ENCODE results near the gene PLCL2.

The PLCL2 gene

GRCh38 chr3:16893618-16894200, 9.0 kb downstream of the PLCL2 start:
- Histone ChIP-seq H3K27me3 (ENCODE audit: insufficient read depth, insufficient read length) (no peaks in the 10 kb centered on the region), H3K4me3 (ENCODE audit: insufficient read length, low read depth) (no peak overlapping the region), H3K36me3 (ENCODE audit: insufficient read depth, insufficient read length, low read length) (no peaks in the 10 kb centered on the region), H3K4me1 (ENCODE audit: insufficient read depth, insufficient read length) (no peaks in the 10 kb centered on the region), H3K9me3 (ENCODE audit: insufficient read depth, low read length) (peaks cover 3% of the 10 kb centered on the region; the same call in 1 of the 2 replicates), H3K9ac (ENCODE audit: insufficient read length, low read depth) (no peak overlapping the region)
- DNase-seq (ENCODE audit: low read depth, low spot score), result no peak
- TF ChIP-seq ZNF274 (IDR thresholded peaks at IDR 0.05; ENCODE audit: low read depth, low read length) (no peak), SUZ12 (IDR thresholded peaks at IDR 0.05; ENCODE audit: extremely low read depth, insufficient read depth, insufficient read length) (no peak)

- Histone ChIP-seq H3K4me1 (ENCODE audit: insufficient read depth, insufficient read length) (no peaks in the 10 kb centered on the region), H3K4me3 (ENCODE audit: insufficient read length, low read depth) (no peak overlapping the region), H3K9ac (ENCODE audit: insufficient read length, low read depth) (no peak overlapping the region), H3K27me3 (ENCODE audit: insufficient read depth, insufficient read length) (no peaks in the 10 kb centered on the region), H3K9me3 (ENCODE audit: insufficient read depth, low read length) (peaks cover 3% of the 10 kb centered on the region; the same call in 1 of the 2 replicates), H3K36me3 (ENCODE audit: insufficient read depth, insufficient read length, low read length) (no peaks in the 10 kb centered on the region)
- DNase-seq (ENCODE audit: low read depth, low spot score), result no peak
- TF ChIP-seq SUZ12 (IDR thresholded peaks at IDR 0.05; ENCODE audit: extremely low read depth, insufficient read depth, insufficient read length) (no peak), ZNF274 (IDR thresholded peaks at IDR 0.05; ENCODE audit: low read depth, low read length) (no peak), YY1 (IDR thresholded peaks at IDR 0.05; ENCODE audit: insufficient read depth, insufficient read length) (no peak)
These were observed 11.4 kb downstream of the PLCL2 start for GRCh38 chr3:16896094-16896627.

GRCh38 chr3:16896820-16897219, 12.1 kb downstream of the PLCL2 start:
- Histone ChIP-seq H3K27me3 (ENCODE audit: insufficient read depth, insufficient read length) (no peaks in the 10 kb centered on the region), H3K9ac (ENCODE audit: insufficient read length, low read depth) (no peak overlapping the region), H3K4me3 (ENCODE audit: insufficient read length, low read depth) (no peak overlapping the region), H3K9me3 (ENCODE audit: insufficient read depth, low read length) (peaks cover 3% of the 10 kb centered on the region; the same call in 1 of the 2 replicates), H3K4me1 (ENCODE audit: insufficient read depth, insufficient read length) (no peaks in the 10 kb centered on the region), H3K36me3 (ENCODE audit: insufficient read depth, insufficient read length, low read length) (no peaks in the 10 kb centered on the region)
- DNase-seq (ENCODE audit: low read depth, low spot score), result no peak
- TF ChIP-seq YY1 (IDR thresholded peaks at IDR 0.05; ENCODE audit: insufficient read depth, insufficient read length) (no peak), SUZ12 (IDR thresholded peaks at IDR 0.05; ENCODE audit: extremely low read depth, insufficient read depth, insufficient read length) (no peak), ZNF274 (IDR thresholded peaks at IDR 0.05; ENCODE audit: low read depth, low read length) (no peak)

GRCh38 chr3:16897254-16897926, 12.6 kb downstream of the PLCL2 start:
- no peak for DNase-seq (ENCODE audit: low read depth, low spot score)
- Histone ChIP-seq H3K4me1 (ENCODE audit: insufficient read depth, insufficient read length) (no peaks in the 10 kb centered on the region), H3K4me3 (ENCODE audit: insufficient read length, low read depth) (no peak overlapping the region)

GRCh38 chr3:16898595-16899395, 14.0 kb downstream of the PLCL2 start:
- DNase-seq (ENCODE audit: low read depth, low spot score), result no peak
- Histone ChIP-seq H3K27me3 (ENCODE audit: insufficient read depth, insufficient read length) (no peaks in the 10 kb centered on the region), H3K9ac (ENCODE audit: insufficient read length, low read depth) (no peak overlapping the region), H3K4me1 (ENCODE audit: insufficient read depth, insufficient read length) (no peaks in the 10 kb centered on the region), H3K36me3 (ENCODE audit: insufficient read depth, insufficient read length, low read length) (no peaks in the 10 kb centered on the region), H3K4me3 (ENCODE audit: insufficient read length, low read depth) (no peak overlapping the region), H3K9me3 (ENCODE audit: insufficient read depth, low read length) (peaks cover 3% of the 10 kb centered on the region; the same call in 1 of the 2 replicates)
- TF ChIP-seq YY1 (IDR thresholded peaks at IDR 0.05; ENCODE audit: insufficient read depth, insufficient read length) (no peak), SUZ12 (IDR thresholded peaks at IDR 0.05; ENCODE audit: extremely low read depth, insufficient read depth, insufficient read length) (no peak), ZNF274 (IDR thresholded peaks at IDR 0.05; ENCODE audit: low read depth, low read length) (no peak)

More at GRCh38 chr3:16897254-16897926, 12.6 kb downstream of the PLCL2 start:
- TF ChIP-seq ZNF274 (IDR thresholded peaks at IDR 0.05; ENCODE audit: low read depth, low read length), result no peak
- TF ChIP-seq SUZ12 (IDR thresholded peaks at IDR 0.05; ENCODE audit: extremely low read depth, insufficient read depth, insufficient read length), result no peak
- TF ChIP-seq YY1 (IDR thresholded peaks at IDR 0.05; ENCODE audit: insufficient read depth, insufficient read length), result no peak
- Histone ChIP-seq H3K36me3 (ENCODE audit: insufficient read depth, insufficient read length, low read length) (no peaks in the 10 kb centered on the region), H3K9ac (ENCODE audit: insufficient read length, low read depth) (no peak overlapping the region), H3K27me3 (ENCODE audit: insufficient read depth, insufficient read length) (no peaks in the 10 kb centered on the region), H3K9me3 (ENCODE audit: insufficient read depth, low read length) (peaks cover 3% of the 10 kb centered on the region; the same call in 1 of the 2 replicates)

- TF ChIP-seq ZNF274 (IDR thresholded peaks at IDR 0.05; ENCODE audit: low read depth, low read length) (no peak), SUZ12 (IDR thresholded peaks at IDR 0.05; ENCODE audit: extremely low read depth, insufficient read depth, insufficient read length) (no peak), YY1 (IDR thresholded peaks at IDR 0.05; ENCODE audit: insufficient read depth, insufficient read length) (no peak)
- Histone ChIP-seq H3K27me3 (ENCODE audit: insufficient read depth, insufficient read length) (no peaks in the 10 kb centered on the region), H3K9ac (ENCODE audit: insufficient read length, low read depth) (no peak overlapping the region), H3K9me3 (ENCODE audit: insufficient read depth, low read length) (no peaks in the 10 kb centered on the region; the same call in 1 of the 2 replicates), H3K36me3 (ENCODE audit: insufficient read depth, insufficient read length, low read length) (no peaks in the 10 kb centered on the region), H3K4me1 (ENCODE audit: insufficient read depth, insufficient read length) (no peaks in the 10 kb centered on the region), H3K4me3 (ENCODE audit: insufficient read length, low read depth) (no peak overlapping the region)
- no peak for DNase-seq (ENCODE audit: low read depth, low spot score)
These were observed 15.2 kb downstream of the PLCL2 start for GRCh38 chr3:16899919-16900318.
